ENCODE data around the gene SRPRB. TPM values are rescaled to one million over a fixed set of nuclear protein-coding genes. Genes with fewer than 3 reads are reported as not detected.

The SRPRB gene
- total and polyA plus RNA-seq, 2 donors (not counting 3 experiments of a cell fraction or from before 2014, with no cell fraction given) = 22.7 to 69.2 TPM

GRCh38 chr3:133855772-133856171 lies 50.2 kb downstream of the SRPRB start:
- no peak overlapping the region for H2AFZ ChIP-seq (ENCODE audit: low read depth, low read length)
- no TSS peak for BruUV-seq (replicated peaks)
- H3K4me2 ChIP-seq (ENCODE audit: insufficient read depth, low read length) = no peak overlapping the region
- H3K4me1 ChIP-seq (ENCODE audit: control insufficient read depth, extremely low read depth, insufficient read depth, low read length) = no peaks in the 10 kb centered on the region
- H3K9ac ChIP-seq (replicated peaks; ENCODE audit: extremely low read depth, insufficient read depth, low read length) = no peak overlapping the region
- H4K20me1 ChIP-seq (replicated peaks; ENCODE audit: control insufficient read depth, extremely low read depth, insufficient read depth, low read length) = no peaks in the 10 kb centered on the region
- no peaks in the 10 kb centered on the region for H3K36me3 ChIP-seq (ENCODE audit: control insufficient read depth in 2 of 2, extremely low read depth in 1 of 2, insufficient read depth in 2 of 2, low read length in 2 of 2)
- H3K9me1 ChIP-seq (replicated peaks; ENCODE audit: control insufficient read depth, extremely low read depth, insufficient read depth, low read length) = no peaks in the 10 kb centered on the region
- no peaks in the 10 kb centered on the region for H3K27me3 ChIP-seq (ENCODE audit: control insufficient read depth in 2 of 2, insufficient read depth in 2 of 2, low read length in 2 of 2)
- no peak overlapping the region for H3K27ac ChIP-seq (ENCODE audit: insufficient read depth, low read depth, low read length)
- FAIRE-seq (no peak), DNase-seq (ENCODE audit: low read depth, low spot score) (no peak)
- ChIA-PET POLR2A (no interaction called here), CTCF (interaction anchor here (2.5 kb wide), 1 partner anchor 12 kb away, joined by 13 read pairs; no protein-coding TSS in a partner anchor)
- TF ChIP-seq POLR2A (IDR thresholded peaks at IDR 0.05; ENCODE audit: low read depth, low read length) (no peak), JUN (IDR thresholded peaks at IDR 0.05; ENCODE audit: borderline replicate concordance, insufficient read depth, insufficient read length, low read depth) (no peak), POLR2AphosphoS5 (IDR thresholded peaks at IDR 0.05; ENCODE audit: insufficient read depth, low read depth, low read length) (no peak), FOS (IDR thresholded peaks at IDR 0.05; ENCODE audit: borderline replicate concordance, insufficient read depth, low read length) (no peak), GATA2 (IDR thresholded peaks at IDR 0.05; ENCODE audit: insufficient read depth, insufficient read length, low read depth, low read length) (no peak), MAX (IDR thresholded peaks at IDR 0.05; ENCODE audit: insufficient read depth, insufficient read length) (no peak), EZH2 (IDR thresholded peaks at IDR 0.05; ENCODE audit: borderline replicate concordance, low read depth, low read length, severe bottlenecking) (no peak), MYC (IDR thresholded peaks at IDR 0.05; ENCODE audit: low read depth, low read length) (no peak), CTCF (IDR thresholded peaks at IDR 0.05; ENCODE audit: extremely low read depth in 1 of 2, insufficient read depth in 1 of 2, low read depth in 1 of 2, low read length in 2 of 2) (no peak)
- H3K4me3 ChIP-seq (replicated peaks in 1 of 3; ENCODE audit: insufficient read depth in 1 of 3, low read depth in 1 of 3, low read length in 3 of 3) = no peak overlapping the region
- dilution Hi-C loops (cut with MboI; ENCODE audit: extremely low pct_ligation_motif_present, low sequenced_read_pairs) (no loop called here), intact Hi-C loops (cut with micrococcal nuclease) (no loop called here)
- no peaks in the 10 kb centered on the region for H3K9me3 ChIP-seq (replicated peaks; ENCODE audit: control insufficient read depth, insufficient read depth, low read length)
- H3K79me2 ChIP-seq (ENCODE audit: control insufficient read depth, insufficient read depth, low read length) = no peaks in the 10 kb centered on the region
